Aorta (tissue), 5 donors: ENCODE measurements around the gene PTPN21. TPM values are rescaled to one million over a fixed set of nuclear protein-coding genes. Genes with fewer than 3 reads are reported as not detected.

Experiments used
- ATAC-seq: fragments of 200-7000 bp; cut with Tn5 transposase; one replicate; pipeline ENCODE4 v1.9.1; 2022; ENCODE audit warnings: moderate library complexity; ENCODE audit not compliant: low FRiP score
- DNase-seq, 2 donors: peaks; one replicate each; pipeline ENCODE4 v3.0.0-alpha.2; 2020
- H3K27ac ChIP-seq, 2 donors: one replicate each; pipeline ENCODE4 v1.5.1; 2013; ENCODE audit warnings: low read length in 2 of 2, mild to moderate bottlenecking in 2 of 2, moderate library complexity in 2 of 2, control low read depth in 1 of 2, inconsistent platforms in 1 of 2, low read depth in 1 of 2
- H3K27me3 ChIP-seq, 2 donors: one replicate each; pipeline ENCODE4 v1.6.1; 2013; ENCODE audit warnings: control low read depth in 1 of 2, low read length in 1 of 2, mild to moderate bottlenecking in 1 of 2, moderate library complexity in 1 of 2; ENCODE audit not compliant: insufficient read depth in 2 of 2, control insufficient read depth in 1 of 2
- H3K36me3 ChIP-seq, 2 donors: one replicate each; pipeline ENCODE4 v1.6.1; 2013; ENCODE audit warnings: control low read depth in 1 of 2, low read length in 1 of 2, mild to moderate bottlenecking in 1 of 2; ENCODE audit not compliant: insufficient read depth in 2 of 2, control insufficient read depth in 1 of 2
- H3K4me1 ChIP-seq, 2 donors: one replicate each; pipeline ENCODE4 v1.6.1; 2013; ENCODE audit warnings: low read length in 2 of 2, control low read depth in 1 of 2, mild to moderate bottlenecking in 1 of 2, moderate library complexity in 1 of 2; ENCODE audit not compliant: insufficient read depth in 2 of 2, control insufficient read depth in 1 of 2
- H3K4me3 ChIP-seq, 2 donors: one replicate each; pipeline ENCODE4 v1.5.1; 2013; ENCODE audit warnings: low read length in 2 of 2, control low read depth in 1 of 2, mild to moderate bottlenecking in 1 of 2
- H3K9me3 ChIP-seq: one replicate; pipeline ENCODE4 v1.6.1; 2013; ENCODE audit warnings: mild to moderate bottlenecking, low read length; ENCODE audit not compliant: control insufficient read depth
- WGBS, 2 donors: extraction: QIAGEN DNeasy Blood & Tissue Kit; methylation state at CpG; one replicate each; pipeline ENCODE4 v1.1.7; 2013; 5-methylcytosine and 5-hydroxymethylcytosine counted together
- intact Hi-C, 2 donors: fragments of 100-400 bp; cut with DNase I; formaldehyde crosslinking; loops; one replicate each; pipeline versions ENCODE4 v1.14.2 to v1.15.0; 2022
- long read RNA-seq, 2 donors: library from polyadenylated mRNA; unstranded; transcript quantifications; one replicate each; pipeline ENCODE4 v2.0.0, GENCODE V29; 2020 to 2021
- polyA plus RNA-seq, 2 donors: library from polyadenylated mRNA; stranded (reverse); fragments of 200-250 nt; gene quantifications; one replicate each; pipeline ENCODE4 v1.2.3, GENCODE V29; 2013
- total RNA-seq, 2 donors: library from RNA; stranded (reverse); fragmentation: NEBNext Ultra II Directional; extraction: Animal tissue kit (Norgen Biotek cat#: 25700); gene quantifications; one replicate each; pipeline ENCODE4 v1.2.1, GENCODE V29; 2021
- donor health status: healthy with polysubstance abuse.
- donor health status: Bipolar disorder and iron deficiency.
- donor health status: DM: no; HTN: no; CAD: no.
- donor health status: DM: no; HTN: no; CAD: no.
- donor health status: DM: yes; HTN: yes; CAD: no.

Gene PTPN21
- total RNA-seq: 10 to 100 TPM; 45.8 to 53.7 TPM
- polyA plus RNA-seq: 10 to 100 TPM; 15.6 to 26.4 TPM
- long read RNA-seq, donor 1, partial matches to known transcripts: 8 of 22 reads
- long read RNA-seq, donor 1, other reads (novel, unspliced or antisense): 14 of 22 reads
- long read RNA-seq, donor 2, full-length matches to known transcripts: 1 of 26 reads
- long read RNA-seq, donor 2, partial matches to known transcripts: 19 of 26 reads
- long read RNA-seq, donor 2, other reads (novel, unspliced or antisense): 6 of 26 reads

- peaks cover 0 to 4% of the 10 kb centered on the region in 2 donors for H3K4me1 ChIP-seq
- peak within 1 kb of the TSS; percentile 100 for H3K4me3 ChIP-seq
- ATAC-seq: peak; percentile 90
- no peaks in the 10 kb centered on the region for H3K9me3 ChIP-seq
- H3K27ac ChIP-seq: peak within 1 kb of the TSS; percentile 90 to 99
- intact Hi-C loops: loop anchor here in 1 of 2 donors (5.0 kb wide), 1 partner anchor 278 kb away; no protein-coding TSS in a partner anchor
- peak; percentile 77 to 94 for DNase-seq
- 1% methylated on average over 63 to 103 of the region's 103 CpGs for WGBS, 2 donors
- no peaks in the 10 kb centered on the region for H3K36me3 ChIP-seq
- no peaks in the 10 kb centered on the region for H3K27me3 ChIP-seq
Measured at GRCh38 chr14:88554457-88555286, at the start of gene PTPN21. Gene PTPN21 (minus strand): TSS chr14:88555007. CDS start chr14:88550417, 4,590 bp downstream.

- intact Hi-C loops: no loop called here
- H3K4me1 ChIP-seq: no peaks in the 10 kb centered on the region
- H3K4me3 ChIP-seq: no peak overlapping the region
- no peaks in the 10 kb centered on the region for H3K9me3 ChIP-seq
- H3K27ac ChIP-seq: no peak overlapping the region
- H3K36me3 ChIP-seq: peaks cover 13 to 14% of the 10 kb centered on the region in 2 donors
- DNase-seq (no peak), ATAC-seq (no peak)
- no peaks in the 10 kb centered on the region for H3K27me3 ChIP-seq
Measured at GRCh38 chr14:88604212-88604611, 49.4 kb upstream of the PTPN21 start.

- intact Hi-C loops: no loop called here
- Histone ChIP-seq H3K4me1 (no peaks in the 10 kb centered on the region), H3K36me3 (peaks cover 10 to 13% of the 10 kb centered on the region in 2 donors), H3K27me3 (no peaks in the 10 kb centered on the region), H3K27ac (no peak overlapping the region), H3K9me3 (no peaks in the 10 kb centered on the region), H3K4me3 (no peak overlapping the region)
- no peak for ATAC-seq
- 87 to 91% methylated on average over 10 of the region's 10 CpGs for WGBS, 2 donors
- no peak for DNase-seq
Measured at GRCh38 chr14:88599761-88600439, 45.1 kb upstream of the PTPN21 start.

- Histone ChIP-seq H3K4me1 (no peaks in the 10 kb centered on the region), H3K9me3 (no peaks in the 10 kb centered on the region), H3K4me3 (no peak overlapping the region), H3K27me3 (no peaks in the 10 kb centered on the region), H3K36me3 (peaks cover 10 to 13% of the 10 kb centered on the region in 2 donors), H3K27ac (no peak overlapping the region)
- intact Hi-C loops: no loop called here
- DNase-seq (no peak), ATAC-seq (no peak)
- WGBS, 2 donors: 89 to 90% methylated on average over 8 of the region's 8 CpGs
Measured at GRCh38 chr14:88599326-88599725, 44.5 kb upstream of the PTPN21 start.

- WGBS, 2 donors: 71 to 77% methylated on average over 2 of the region's 2 CpGs
- no peaks in the 10 kb centered on the region for H3K4me1 ChIP-seq
- ATAC-seq (no peak), DNase-seq (no peak)
- no peaks in the 10 kb centered on the region for H3K9me3 ChIP-seq
- no peaks in the 10 kb centered on the region for H3K27me3 ChIP-seq
- H3K27ac ChIP-seq: no peak overlapping the region
- H3K36me3 ChIP-seq: peaks cover 10 to 13% of the 10 kb centered on the region in 2 donors
- intact Hi-C loops: no loop called here
- no peak overlapping the region for H3K4me3 ChIP-seq
Measured at GRCh38 chr14:88598097-88598675, 43.4 kb upstream of the PTPN21 start.

GRCh38 chr14:88597601-88598000 is 42.8 kb upstream of the PTPN21 start:
- WGBS, 2 donors: 88 to 91% methylated on average over 4 of the region's 4 CpGs
- H3K27ac ChIP-seq: no peak overlapping the region
- no peaks in the 10 kb centered on the region for H3K9me3 ChIP-seq
- H3K4me3 ChIP-seq: no peak overlapping the region
- H3K4me1 ChIP-seq: no peaks in the 10 kb centered on the region
- intact Hi-C loops: no loop called here
- no peak for DNase-seq
- H3K27me3 ChIP-seq: no peaks in the 10 kb centered on the region
- ATAC-seq: no peak
- peaks cover 8% of the 10 kb centered on the region in 2 donors for H3K36me3 ChIP-seq

- Histone ChIP-seq H3K9me3 (no peaks in the 10 kb centered on the region), H3K4me3 (no peak overlapping the region), H3K4me1 (no peaks in the 10 kb centered on the region), H3K27me3 (no peaks in the 10 kb centered on the region), H3K27ac (no peak overlapping the region), H3K36me3 (peaks cover 5 to 8% of the 10 kb centered on the region in 2 donors)
- WGBS, 2 donors: 79 to 85% methylated on average over 4 of the region's 4 CpGs
- intact Hi-C loops: no loop called here
- DNase-seq: no peak
- ATAC-seq: no peak
Measured at GRCh38 chr14:88597038-88597437, 42.2 kb upstream of the PTPN21 start.

- intact Hi-C loops: no loop called here
- H3K27ac ChIP-seq: no peak overlapping the region
- no peaks in the 10 kb centered on the region for H3K9me3 ChIP-seq
- ATAC-seq (no peak), DNase-seq (no peak)
- H3K4me3 ChIP-seq: no peak overlapping the region
- no peaks in the 10 kb centered on the region for H3K4me1 ChIP-seq
- 0 to 55% methylated on average over 1 of the region's 1 CpG for WGBS, 2 donors
- H3K27me3 ChIP-seq: no peaks in the 10 kb centered on the region
- H3K36me3 ChIP-seq: peaks cover 2 to 4% of the 10 kb centered on the region in 2 donors
Measured at GRCh38 chr14:88592031-88592430, 37.2 kb upstream of the PTPN21 start.
